Smooth muscle cell (in vitro differentiated cells): Measurements from ENCODE around the gene CHN2. TPM values are rescaled to one million over a fixed set of nuclear protein-coding genes. Genes with fewer than 3 reads are reported as not detected.

Source experiments
- DNase-seq: peaks from one replicate; lab custom pipeline; 2025; ENCODE audit not compliant: unreplicated experiment; lab: John Stamatoyannopoulos, UW
- H2AFZ ChIP-seq: fragments of 200-600 bp; sonication (generic); 2 replicates; pipeline ENCODE4 v1.6.0; 2016; ENCODE audit warnings: antibody characterized with exemption, low read depth, mild to moderate bottlenecking
- H3F3A ChIP-seq: fragments of 200-600 bp; sonication (generic); 2 replicates; pipeline ENCODE4 v1.6.0; 2017; ENCODE audit warnings: antibody characterized with exemption, low read depth
- H3K27ac ChIP-seq: fragments of 200-600 bp; sonication (generic); 2 replicates; pipeline ENCODE4 v1.5.1; 2016; ENCODE audit warnings: low read depth, mild to moderate bottlenecking
- H3K27me3 ChIP-seq: fragments of 200-600 bp; sonication (generic); 2 replicates; pipeline ENCODE4 v1.6.1; 2016; ENCODE audit warnings: low read depth, mild to moderate bottlenecking
- H3K36me3 ChIP-seq: fragments of 200-600 bp; sonication (generic); 2 replicates; pipeline ENCODE4 v1.5.1; 2016; ENCODE audit warnings: low read depth
- H3K4me1 ChIP-seq: fragments of 200-600 bp; sonication (generic); 2 replicates; pipeline ENCODE4 v1.5.1; 2016; ENCODE audit warnings: low read depth
- H3K4me2 ChIP-seq: fragments of 200-600 bp; sonication (generic); 2 replicates; pipeline ENCODE4 v1.6.0; 2016; ENCODE audit warnings: mild to moderate bottlenecking
- H3K4me3 ChIP-seq: fragments of 200-600 bp; sonication (generic); 2 replicates; pipeline ENCODE4 v1.5.1; 2016; ENCODE audit warnings: mild to moderate bottlenecking
- H3K79me2 ChIP-seq: fragments of 200-600 bp; sonication (generic); 2 replicates; pipeline ENCODE4 v1.6.0; 2016; ENCODE audit warnings: low read depth, mild to moderate bottlenecking
- H3K9ac ChIP-seq: fragments of 200-600 bp; sonication (generic); 2 replicates; pipeline ENCODE4 v1.6.0; 2016; ENCODE audit warnings: low read depth
- H3K9me3 ChIP-seq: fragments of 200-600 bp; sonication (generic); replicated peaks from 2 replicates; pipeline ENCODE4 v1.5.1; 2016; ENCODE audit warnings: low read depth
- H4K20me1 ChIP-seq: fragments of 200-600 bp; sonication (generic); 2 replicates; pipeline ENCODE4 v1.6.0; 2016; ENCODE audit warnings: low read depth
- WGBS: methylation state at CpG from one replicate; pipeline ENCODE4 v1.1.7; 2016; ENCODE audit warnings: low lambda C conversion rate; 5-methylcytosine and 5-hydroxymethylcytosine counted together
- polyA plus RNA-seq: library from polyadenylated mRNA; unstranded; fragments of >200 nt; fragmentation: Nextera tagmentation; extraction: Ambion mirVana; gene quantifications from 2 replicates; pipeline ENCODE4 v1.2.1, GENCODE V29; 2016
- total RNA-seq: library from RNA; depleted of rRNA; stranded (reverse); fragments of >200 nt; gene quantifications from 2 replicates; pipeline ENCODE4 v1.2.3, GENCODE V29; 2014
- TF ChIP-seq, protein P1 (sequence below): fragments of 200-600 bp; sonication (generic); IDR thresholded peaks from 2 replicates; pipeline ENCODE4 v1.5.1; 2017; ENCODE audit warnings: borderline replicate concordance, mild to moderate bottlenecking, antibody characterized with exemption; ENCODE audit not compliant: insufficient read depth, poor library complexity, severe bottlenecking

CHN2 gene
- total and polyA plus RNA-seq, 2 experiments from 2014 or later, result 7.4 to 20.7 TPM

DNA sequence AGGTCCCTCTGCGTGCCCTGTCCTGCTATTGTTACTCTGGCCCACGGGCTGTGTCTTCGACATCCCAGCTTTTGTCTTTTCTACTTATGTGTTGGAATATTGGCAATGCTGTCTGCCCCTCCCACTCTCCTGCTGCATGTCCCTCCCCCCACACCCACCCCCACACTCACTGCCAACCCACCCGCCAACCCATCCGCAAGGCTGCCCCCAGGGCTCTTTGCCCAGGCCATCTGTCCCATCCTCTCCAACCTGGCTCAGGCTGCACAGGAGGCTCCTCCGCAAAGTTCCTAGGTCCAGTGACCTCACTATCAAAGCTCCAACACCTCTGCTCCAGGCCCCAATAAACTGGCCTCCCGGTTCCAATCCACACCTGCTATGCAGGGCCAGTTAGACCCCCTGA, 202.0 kb downstream of the CHN2 start:
- Histone ChIP-seq H2AFZ (no peak overlapping the region), H4K20me1 (no peaks in the 10 kb centered on the region), H3K27ac (no peak overlapping the region), H3K9ac (no peak overlapping the region), H3K27me3 (peaks cover 5% of the 10 kb centered on the region), H3F3A (no peaks in the 10 kb centered on the region), H3K9me3 (no peaks in the 10 kb centered on the region), H3K4me2 (no peak overlapping the region), H3K4me3 (no peak overlapping the region), H3K79me2 (no peaks in the 10 kb centered on the region), H3K36me3 (no peaks in the 10 kb centered on the region), H3K4me1 (no peaks in the 10 kb centered on the region)
- TF ChIP-seq, protein P1, sequence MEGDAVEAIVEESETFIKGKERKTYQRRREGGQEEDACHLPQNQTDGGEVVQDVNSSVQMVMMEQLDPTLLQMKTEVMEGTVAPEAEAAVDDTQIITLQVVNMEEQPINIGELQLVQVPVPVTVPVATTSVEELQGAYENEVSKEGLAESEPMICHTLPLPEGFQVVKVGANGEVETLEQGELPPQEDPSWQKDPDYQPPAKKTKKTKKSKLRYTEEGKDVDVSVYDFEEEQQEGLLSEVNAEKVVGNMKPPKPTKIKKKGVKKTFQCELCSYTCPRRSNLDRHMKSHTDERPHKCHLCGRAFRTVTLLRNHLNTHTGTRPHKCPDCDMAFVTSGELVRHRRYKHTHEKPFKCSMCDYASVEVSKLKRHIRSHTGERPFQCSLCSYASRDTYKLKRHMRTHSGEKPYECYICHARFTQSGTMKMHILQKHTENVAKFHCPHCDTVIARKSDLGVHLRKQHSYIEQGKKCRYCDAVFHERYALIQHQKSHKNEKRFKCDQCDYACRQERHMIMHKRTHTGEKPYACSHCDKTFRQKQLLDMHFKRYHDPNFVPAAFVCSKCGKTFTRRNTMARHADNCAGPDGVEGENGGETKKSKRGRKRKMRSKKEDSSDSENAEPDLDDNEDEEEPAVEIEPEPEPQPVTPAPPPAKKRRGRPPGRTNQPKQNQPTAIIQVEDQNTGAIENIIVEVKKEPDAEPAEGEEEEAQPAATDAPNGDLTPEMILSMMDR, result no peak
- DNase-seq, result no peak
- 97% methylated on average over 6 of the region's 7 CpGs for WGBS

DNA sequence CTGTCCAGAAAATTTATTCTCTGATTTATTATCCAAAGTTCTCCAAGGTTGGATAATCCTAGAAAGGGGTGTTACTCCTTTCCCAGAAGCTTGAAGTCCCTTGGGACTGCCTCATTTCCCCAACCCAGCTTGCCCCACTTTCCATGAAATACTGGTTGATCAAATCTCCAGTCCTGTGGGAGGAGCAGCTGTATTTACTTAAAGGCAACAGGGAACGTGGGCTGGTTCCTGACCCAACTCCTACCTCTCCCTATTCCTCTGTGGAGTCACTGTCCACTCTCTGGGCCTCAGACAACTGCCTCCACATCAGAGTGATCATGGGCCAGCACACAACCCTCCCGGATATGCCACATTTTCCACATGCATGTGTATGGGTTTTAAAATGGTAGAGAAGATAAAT, 202.8 kb downstream of the CHN2 start:
- DNase-seq, result no peak
- no peak overlapping the region for H3K4me3 ChIP-seq
- 78% methylated on average over 2 of the region's 2 CpGs for WGBS

DNA sequence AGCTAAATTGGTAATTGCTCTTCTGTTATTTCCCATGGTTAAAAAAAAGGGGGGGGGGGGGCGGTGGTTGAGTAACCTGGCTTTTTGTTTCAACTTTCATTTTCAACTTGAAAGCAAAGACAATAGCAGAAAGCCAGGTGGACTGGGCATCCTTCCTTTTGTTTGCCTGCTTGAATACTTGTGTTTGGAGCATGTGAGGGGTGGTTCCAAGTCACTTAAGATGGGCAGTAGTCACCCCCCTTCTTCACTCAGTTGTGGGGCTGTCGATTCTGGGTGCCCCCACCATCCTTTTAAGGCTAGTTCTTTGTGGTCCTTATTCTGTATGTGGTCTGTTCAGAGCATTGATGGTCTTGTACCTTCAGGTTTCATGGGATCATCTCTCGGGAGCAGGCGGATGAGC, 203.4 kb downstream of the CHN2 start:
- DNase-seq, result no peak
- WGBS, result 88% methylated on average over 4 of the region's 4 CpGs
- no peaks in the 10 kb centered on the region for H4K20me1 ChIP-seq
- H3K27ac ChIP-seq, result no peak overlapping the region
- no peak overlapping the region for H3K9ac ChIP-seq
- no peaks in the 10 kb centered on the region for H3K9me3 ChIP-seq
- TF ChIP-seq, protein P1, result no peak
- H3K79me2 ChIP-seq, result no peaks in the 10 kb centered on the region
- H2AFZ ChIP-seq, result no peak overlapping the region
- H3F3A ChIP-seq, result no peaks in the 10 kb centered on the region
- H3K4me3 ChIP-seq, result no peak overlapping the region
- H3K36me3 ChIP-seq, result no peaks in the 10 kb centered on the region
- H3K27me3 ChIP-seq, result peaks cover 5% of the 10 kb centered on the region
- H3K4me1 ChIP-seq, result no peaks in the 10 kb centered on the region
- H3K4me2 ChIP-seq, result no peak overlapping the region

More for the DNA sequence above, 202.8 kb downstream of the CHN2 start:
- H3K4me1 ChIP-seq, result no peaks in the 10 kb centered on the region
- no peak overlapping the region for H3K9ac ChIP-seq
- no peaks in the 10 kb centered on the region for H3K9me3 ChIP-seq
- no peaks in the 10 kb centered on the region for H3K36me3 ChIP-seq
- H2AFZ ChIP-seq, result no peak overlapping the region
- H3K27ac ChIP-seq, result no peak overlapping the region
- peaks cover 5% of the 10 kb centered on the region for H3K27me3 ChIP-seq
- H3K79me2 ChIP-seq, result no peaks in the 10 kb centered on the region
- no peaks in the 10 kb centered on the region for H4K20me1 ChIP-seq
- no peaks in the 10 kb centered on the region for H3F3A ChIP-seq
- H3K4me2 ChIP-seq, result no peak overlapping the region
- TF ChIP-seq, protein P1, result no peak

DNA sequence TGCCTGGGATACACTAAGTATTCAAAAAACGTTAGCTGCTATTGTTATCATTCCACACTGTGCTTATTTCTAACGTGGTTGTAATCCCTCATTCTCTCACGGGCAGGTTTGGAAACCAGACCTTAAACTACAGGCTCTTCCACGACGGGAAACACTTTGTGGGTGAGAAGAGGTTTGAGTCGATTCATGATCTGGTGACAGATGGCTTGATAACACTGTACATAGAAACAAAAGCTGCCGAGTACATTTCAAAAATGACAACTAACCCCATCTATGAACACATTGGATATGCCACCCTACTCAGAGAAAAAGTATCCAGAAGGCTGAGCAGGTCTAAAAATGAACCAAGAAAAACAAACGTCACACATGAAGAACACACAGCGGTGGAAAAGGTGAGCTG, 205.9 kb downstream of the CHN2 start:
- Histone ChIP-seq H3K4me1 (no peaks in the 10 kb centered on the region), H3K9me3 (no peaks in the 10 kb centered on the region), H4K20me1 (no peaks in the 10 kb centered on the region), H3F3A (no peaks in the 10 kb centered on the region), H3K4me2 (no peak overlapping the region), H2AFZ (no peak overlapping the region), H3K36me3 (no peaks in the 10 kb centered on the region), H3K9ac (no peak overlapping the region), H3K79me2 (no peaks in the 10 kb centered on the region), H3K27me3 (no peaks in the 10 kb centered on the region), H3K4me3 (no peak overlapping the region), H3K27ac (no peak overlapping the region)
- no peak for DNase-seq
- TF ChIP-seq, protein P1, result no peak
- WGBS, result 79% methylated on average over 9 of the region's 9 CpGs
